Tibial artery (tissue), 4 donors: ENCODE data around the gene SMPD2.

Source experiments
- DNase-seq, 2 donors: peaks; one replicate each; pipeline ENCODE4 v3.0.0-alpha.2; 2019
- H3K27ac ChIP-seq, 2 donors: fragments of 200-600 bp; sonication (generic) in 1 of 2; 1 replicate in 1 of 2; 2 replicates in 1 of 2; pipeline ENCODE4 v1.5.1; 2018 to 2019; ENCODE audit warnings: mild to moderate bottlenecking in 1 of 2
- H3K27me3 ChIP-seq, 2 donors: fragments of 200-600 bp; sonication (generic) in 1 of 2; one replicate each; pipeline versions ENCODE4 v1.5.1 to v1.6.0; 2016 to 2019
- H3K36me3 ChIP-seq, 3 donors: fragments of 200-600 bp; sonication (generic) in 2 of 3; one replicate each; pipeline ENCODE4 v1.5.1; 2016 to 2019; ENCODE audit warnings: mild to moderate bottlenecking in 2 of 3
- H3K4me1 ChIP-seq, 4 donors: fragments of 200-600 bp; sonication (generic) in 2 of 4; 1 replicate in 3 of 4; 2 replicates in 1 of 4; pipeline ENCODE4 v1.5.1; 2016 to 2019
- H3K4me3 ChIP-seq, 2 donors: fragments of 200-600 bp; sonication (generic) in 1 of 2; 1 replicate in 1 of 2; 2 replicates in 1 of 2; pipeline ENCODE4 v1.5.1; 2018 to 2019; ENCODE audit warnings: mild to moderate bottlenecking in 2 of 2
- H3K9me3 ChIP-seq, 3 donors: fragments of 200-600 bp; sonication (generic) in 1 of 3; one replicate each; pipeline ENCODE4 v1.5.1; 2016 to 2019
- CTCF ChIP-seq, 2 experiments: fragments of 200-600 bp in 1 of 2; fragments of 450-650 bp in 1 of 2; IDR thresholded peaks; one replicate each; pipeline ENCODE4 v1.5.1; 2017 to 2019; ENCODE audit warnings: antibody characterized with exemption in 2 of 2, mild to moderate bottlenecking in 1 of 2, moderate library complexity in 1 of 2
- intact Hi-C: fragments of 100-400 bp; cut with DNase I; formaldehyde crosslinking; loops from one replicate; pipeline ENCODE4 v1.15.0; 2023; ENCODE audit warnings: low total_unique reads

SMPD2 gene

GRCh38 chr6:109483735-109484057, 43.2 kb downstream of the SMPD2 start:
- Histone ChIP-seq H3K4me3 (peak overlapping the region; percentile 99), H3K9me3 (no peaks in the 10 kb centered on the region), H3K27ac (peak overlapping the region; percentile 71 to 92), H3K27me3 (no peaks in the 10 kb centered on the region), H3K4me1 (peaks cover 0 to 45% (median 29%) of the 10 kb centered on the region in 4 donors), H3K36me3 (no peaks in the 10 kb centered on the region)
- no peak for TF ChIP-seq CTCF (IDR thresholded peaks at IDR 0.05)
- intact Hi-C loops = loop anchor here (2.0 kb wide), 2 partner anchors 29 to 101 kb away; partner anchors contain the start of genes CD164 and MICAL1
- DNase-seq = no peak

GRCh38 chr6:109484122-109484521, 43.6 kb downstream of the SMPD2 start:
- no peaks in the 10 kb centered on the region for H3K27me3 ChIP-seq
- peak overlapping the region; percentile 99 for H3K4me3 ChIP-seq
- no peaks in the 10 kb centered on the region for H3K9me3 ChIP-seq
- H3K36me3 ChIP-seq = no peaks in the 10 kb centered on the region
- peaks cover 0 to 41% (median 25%) of the 10 kb centered on the region in 4 donors for H3K4me1 ChIP-seq
- no peak for DNase-seq
- H3K27ac ChIP-seq = peak overlapping the region; percentile 71 to 92
- no peak for TF ChIP-seq CTCF (IDR thresholded peaks at IDR 0.05)
- intact Hi-C loops = no loop called here

DNA sequence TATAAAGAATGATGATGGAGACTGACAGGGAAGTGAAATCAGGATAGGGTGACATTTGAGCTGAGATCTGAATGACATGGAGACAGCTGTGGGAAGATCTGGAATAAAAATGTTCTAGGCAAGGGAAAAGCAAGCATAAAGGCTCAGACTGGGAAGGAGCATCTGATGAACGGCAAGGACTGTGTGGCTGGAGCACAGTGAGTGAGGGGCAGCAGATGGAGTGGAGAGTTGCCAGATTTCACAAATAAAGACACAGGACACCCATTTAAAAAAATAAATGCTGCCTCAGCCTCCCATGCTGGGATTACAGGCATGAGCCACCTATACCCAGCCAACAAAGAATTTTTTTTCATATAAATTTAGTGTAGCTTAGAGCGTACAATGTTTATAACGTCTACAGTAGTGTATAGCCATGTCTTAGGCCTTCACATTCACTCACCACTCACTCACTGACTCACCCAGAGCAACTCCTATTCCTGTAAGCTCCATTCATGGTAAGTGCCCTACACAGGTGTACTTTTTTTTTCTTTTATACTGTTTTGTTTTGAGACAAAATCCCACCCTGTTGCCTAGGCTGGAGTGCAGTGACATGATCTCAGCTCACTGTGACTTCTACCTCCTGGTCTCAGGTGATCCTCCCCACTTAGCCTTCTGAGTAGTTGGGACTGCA, 44.9 kb downstream of the SMPD2 start:
- no peak overlapping the region for H3K27ac ChIP-seq
- no peak for TF ChIP-seq CTCF (IDR thresholded peaks at IDR 0.05)
- no peak for DNase-seq
- no peak overlapping the region for H3K4me3 ChIP-seq
- no peaks in the 10 kb centered on the region for H3K36me3 ChIP-seq
- H3K9me3 ChIP-seq = no peaks in the 10 kb centered on the region
- H3K27me3 ChIP-seq = no peaks in the 10 kb centered on the region
- intact Hi-C loops = no loop called here
- H3K4me1 ChIP-seq = peaks cover 0 to 28% (median 17%) of the 10 kb centered on the region in 4 donors

DNA sequence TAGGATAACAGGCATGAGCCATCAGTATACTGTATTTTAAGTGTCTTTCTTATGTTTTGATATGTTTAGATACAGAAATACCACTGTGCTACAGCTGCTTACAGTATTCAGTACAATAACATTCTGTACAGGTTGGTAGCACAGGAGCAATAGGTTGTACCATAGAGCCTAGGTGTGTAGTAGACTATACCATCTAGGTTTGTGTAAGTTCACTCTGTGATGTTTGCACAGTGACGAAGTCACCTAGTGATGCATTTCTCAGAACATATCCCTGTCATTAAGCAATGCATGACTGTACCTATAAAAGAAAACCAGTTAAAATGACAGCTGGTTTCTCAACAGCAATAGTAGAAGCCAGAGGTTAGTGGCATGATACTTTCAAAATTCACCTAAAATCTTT, 45.5 kb downstream of the SMPD2 start:
- Histone ChIP-seq H3K4me3 (no peak overlapping the region), H3K27ac (no peak overlapping the region), H3K36me3 (no peaks in the 10 kb centered on the region), H3K4me1 (peaks cover 0 to 21% (median 12%) of the 10 kb centered on the region in 4 donors), H3K27me3 (no peaks in the 10 kb centered on the region), H3K9me3 (no peaks in the 10 kb centered on the region)
- no peak for DNase-seq
- TF ChIP-seq CTCF (IDR thresholded peaks at IDR 0.05) = no peak
- intact Hi-C loops = no loop called here

DNA sequence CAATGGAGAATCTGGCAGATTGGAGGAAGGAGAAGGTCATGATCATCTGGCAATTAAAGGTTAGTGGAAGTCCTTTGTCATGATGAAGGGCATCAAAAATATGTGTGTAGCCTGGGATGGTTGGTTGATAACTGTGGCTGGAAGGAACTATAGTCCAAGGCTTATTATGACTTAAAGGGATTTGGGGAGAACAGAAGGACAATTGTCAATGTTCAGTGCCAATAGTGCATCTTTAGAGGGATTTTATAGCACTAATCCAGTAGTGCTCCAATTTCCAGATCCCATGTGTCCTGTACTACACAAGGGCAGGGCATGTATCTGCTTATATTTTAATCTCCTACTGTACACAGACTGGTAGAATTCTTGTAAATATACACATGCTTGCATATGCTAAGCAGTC, 47.5 kb downstream of the SMPD2 start:
- Histone ChIP-seq H3K27ac (no peak overlapping the region), H3K36me3 (no peaks in the 10 kb centered on the region), H3K27me3 (no peaks in the 10 kb centered on the region), H3K4me1 (peaks cover 0 to 7% (median 0%) of the 10 kb centered on the region in 4 donors), H3K4me3 (no peak overlapping the region), H3K9me3 (no peaks in the 10 kb centered on the region)
- TF ChIP-seq CTCF (IDR thresholded peaks at IDR 0.05) = no peak
- intact Hi-C loops = no loop called here
- DNase-seq = no peak

DNA sequence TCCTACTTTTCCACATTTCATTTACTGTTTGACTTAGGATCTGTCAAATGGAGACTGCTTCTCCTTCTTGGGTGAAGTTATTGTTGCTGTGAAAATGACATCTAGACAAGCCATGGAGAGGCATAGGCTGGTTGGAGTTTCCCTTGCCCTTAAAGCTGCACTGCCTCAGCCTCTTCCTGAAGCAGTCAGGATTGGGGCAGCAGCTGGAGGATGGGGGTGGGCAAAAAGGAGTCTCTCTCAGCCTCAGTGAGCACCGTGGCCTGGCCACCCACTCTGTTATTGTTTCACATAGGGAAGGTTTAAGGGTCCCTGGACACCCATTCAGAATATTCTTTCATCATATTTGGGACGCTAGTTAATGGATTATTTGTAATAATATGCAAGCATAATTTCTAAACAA, 50.2 kb downstream of the SMPD2 start:
- H3K4me1 ChIP-seq = no peaks in the 10 kb centered on the region
- intact Hi-C loops = no loop called here
- no peak overlapping the region for H3K4me3 ChIP-seq
- no peaks in the 10 kb centered on the region for H3K9me3 ChIP-seq
- no peaks in the 10 kb centered on the region for H3K36me3 ChIP-seq
- H3K27ac ChIP-seq = no peak overlapping the region
- no peak for TF ChIP-seq CTCF (IDR thresholded peaks at IDR 0.05)
- DNase-seq = no peak
- H3K27me3 ChIP-seq = no peaks in the 10 kb centered on the region
